Mucosa of gallbladder (tissue), 1 donor: Measurements from ENCODE around the gene ATP10A. TPM values are rescaled to one million over a fixed set of nuclear protein-coding genes. Genes with fewer than 3 reads are reported as not detected.
A peak's percentile ranks its signal among the peaks of the same experiment; 100 is the strongest.

ENCODE experiments used
- DNase-seq: peaks from one replicate; pipeline ENCODE4 v3.0.0-alpha.2; 2020; ENCODE audit warnings: low spot score
- total RNA-seq: library from RNA; stranded (reverse); gene quantifications from one replicate; pipeline ENCODE4 v1.2.1, GENCODE V29; 2021
- donor health status: DM: no; HTN: no; CAD: no.

The ATP10A gene
- total RNA-seq, 1 donor from 2014 or later: 19.8 TPM

DNA sequence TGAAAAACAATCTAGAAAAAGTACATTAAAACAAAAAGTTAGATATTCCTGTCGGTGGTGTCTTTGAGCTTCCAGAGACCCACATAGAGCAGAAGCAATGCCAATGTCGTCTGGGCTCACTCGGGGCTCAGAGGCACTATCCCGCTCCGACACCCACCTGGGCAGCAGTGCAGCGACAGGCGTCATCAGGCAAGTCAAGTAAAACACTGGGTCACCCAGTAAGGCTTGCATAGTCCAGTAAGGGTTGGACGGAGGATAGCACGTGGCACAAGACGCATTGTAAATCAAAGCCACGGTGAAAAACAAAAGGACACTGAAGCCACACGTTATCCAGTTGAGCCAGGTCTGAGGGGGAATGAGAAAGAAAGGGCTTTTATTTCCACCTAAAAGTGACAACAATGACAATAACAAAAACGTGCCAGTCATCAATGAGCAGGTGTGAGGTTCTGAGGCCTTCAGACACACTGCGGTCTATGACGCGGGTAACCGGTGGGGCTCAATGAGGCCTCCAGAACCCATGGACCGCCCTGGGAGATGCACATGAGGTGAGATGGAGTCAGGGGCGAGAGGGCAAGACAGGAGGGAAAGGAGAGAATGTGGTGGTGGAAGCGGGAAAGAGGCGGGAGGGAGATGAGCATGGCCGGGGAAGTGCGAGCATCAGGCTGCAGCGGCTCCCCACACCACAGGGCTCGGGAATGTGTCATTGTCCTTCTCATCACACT, 183.0 kb downstream of the ATP10A start:
- no peak for DNase-seq

GRCh38 chr15:25679492-25679891, 183.6 kb downstream of the ATP10A start:
- DNase-seq: no peak

DNA sequence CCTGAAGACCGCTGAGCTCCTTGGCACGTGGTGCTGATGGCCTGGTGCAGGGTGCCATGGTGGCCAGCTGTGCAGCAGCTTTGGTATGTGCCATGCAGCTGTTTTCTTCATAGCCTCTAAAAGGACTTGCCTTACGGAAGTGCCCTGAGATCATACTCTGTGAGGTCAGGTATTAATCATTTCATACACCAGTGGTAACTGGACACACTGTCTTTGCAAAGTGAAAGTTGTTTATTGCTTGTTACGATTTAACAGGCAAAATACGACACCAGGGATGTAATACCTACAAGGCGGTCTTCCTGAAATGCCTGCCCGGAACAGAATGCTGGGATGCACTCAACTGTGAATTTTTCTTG, 184.6 kb downstream of the ATP10A start:
- DNase-seq: no peak

DNA sequence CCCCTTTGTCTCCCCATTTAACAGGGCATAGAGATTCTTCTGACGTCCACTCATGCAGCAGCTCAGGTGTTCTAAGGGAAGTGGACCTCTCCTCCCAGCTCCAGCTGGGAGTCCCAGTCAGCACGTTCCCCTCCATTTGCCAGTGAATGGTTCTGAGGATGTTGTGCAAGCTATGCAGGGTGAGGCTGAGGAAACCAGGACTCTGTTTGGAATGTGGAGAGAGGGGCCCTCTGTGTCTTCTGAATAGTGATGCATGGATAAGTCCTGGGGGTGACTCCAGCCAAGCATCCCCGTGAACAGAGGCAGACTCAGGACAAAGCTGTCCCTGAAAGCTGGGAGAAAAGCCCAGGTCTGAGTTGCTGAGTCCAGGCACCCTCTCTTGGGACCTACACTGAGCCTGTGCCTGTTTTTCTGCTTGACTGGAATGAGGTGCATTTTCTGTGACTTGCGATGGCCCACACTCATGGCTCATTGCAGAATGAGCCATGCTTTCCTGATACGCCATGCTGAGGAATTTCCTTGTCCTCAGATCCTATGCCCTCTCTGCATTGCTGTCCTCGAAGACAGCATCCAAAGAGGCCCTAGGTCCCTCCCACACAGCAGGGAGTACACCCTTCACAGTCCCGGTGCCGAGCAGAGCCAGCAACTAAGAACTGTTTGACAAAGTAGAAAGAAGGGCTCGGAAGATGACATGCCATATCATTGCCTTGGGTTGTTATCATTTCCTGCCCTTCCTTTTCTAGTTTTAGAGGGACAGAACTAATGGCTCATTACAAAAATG, 185.2 kb downstream of the ATP10A start:
- DNase-seq: no peak

DNA sequence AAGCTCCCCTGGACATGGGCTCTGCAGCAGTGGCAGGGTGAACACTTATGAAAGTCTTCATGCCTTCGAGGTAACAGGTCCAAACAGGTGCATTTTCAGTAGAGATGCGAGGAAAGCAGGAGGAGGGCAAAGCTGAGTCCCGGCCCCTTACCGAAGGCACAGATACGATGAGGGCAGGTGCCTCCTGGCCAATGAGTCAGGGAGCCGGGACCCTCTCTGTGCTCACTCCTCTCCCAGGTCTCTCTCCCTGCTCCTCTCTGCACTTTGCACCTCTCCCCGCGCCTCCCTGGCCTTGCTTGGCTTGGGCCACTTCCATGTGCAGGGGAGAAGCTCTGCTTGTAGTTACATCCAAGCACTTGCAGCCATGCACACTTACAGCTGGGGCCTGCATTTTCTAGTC, 187.1 kb downstream of the ATP10A start:
- DNase-seq: no peak

DNA sequence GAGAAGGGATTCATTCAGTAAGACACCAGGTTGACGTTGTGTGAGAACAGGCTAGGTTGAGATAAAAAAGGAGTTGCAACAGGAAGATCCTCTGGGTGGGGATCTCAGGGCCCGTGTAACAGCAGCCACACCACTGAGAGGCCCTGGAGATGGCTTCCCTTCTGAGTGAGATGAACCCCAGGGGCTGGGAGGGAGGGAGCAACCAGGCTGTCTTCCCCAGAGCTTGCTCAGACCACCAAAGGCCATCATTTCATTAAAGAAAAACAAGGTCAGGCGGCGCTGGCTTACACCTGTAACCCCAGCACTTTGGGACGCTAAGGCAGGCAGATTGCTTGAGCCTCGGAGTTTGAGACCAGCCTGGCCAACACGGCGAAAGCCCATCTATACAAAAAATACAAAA, 187.7 kb downstream of the ATP10A start:
- DNase-seq: no peak

- DNase-seq: peak; percentile 39
These were observed 188.2 kb downstream of the ATP10A start for GRCh38 chr15:25674913-25675312.

- DNase-seq: no peak
These were observed 189.2 kb downstream of the ATP10A start for GRCh38 chr15:25673972-25674371.

GRCh38 chr15:25673351-25673750, 189.8 kb downstream of the ATP10A start:
- DNase-seq: no peak

GRCh38 chr15:25671132-25671531, 192.0 kb downstream of the ATP10A start:
- no peak for DNase-seq

GRCh38 chr15:25670621-25671020, 192.5 kb downstream of the ATP10A start:
- no peak for DNase-seq

GRCh38 chr15:25670025-25670554, 193.0 kb downstream of the ATP10A start:
- DNase-seq: peak; percentile 54

DNA sequence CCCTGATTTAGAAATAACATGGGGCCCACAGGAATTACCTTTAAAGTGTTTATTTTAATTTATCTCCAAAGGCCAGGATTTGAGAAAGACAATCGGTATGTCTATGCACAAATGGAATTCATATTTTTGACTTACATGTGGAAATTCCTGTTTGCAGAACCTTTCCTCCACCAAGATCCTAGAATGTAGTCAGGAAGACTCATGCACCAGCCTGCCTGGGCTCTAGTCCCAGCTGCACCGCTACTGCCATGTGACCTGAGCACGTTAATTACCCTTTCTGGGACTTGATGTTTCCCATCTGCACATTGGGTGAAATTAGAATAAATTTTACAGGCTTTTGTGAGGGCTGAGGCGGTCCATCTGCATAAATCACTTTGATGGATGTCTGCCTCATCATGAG, 194.2 kb downstream of the ATP10A start:
- DNase-seq: no peak

GRCh38 chr15:25668236-25668795, 194.8 kb downstream of the ATP10A start:
- DNase-seq: no peak

DNA sequence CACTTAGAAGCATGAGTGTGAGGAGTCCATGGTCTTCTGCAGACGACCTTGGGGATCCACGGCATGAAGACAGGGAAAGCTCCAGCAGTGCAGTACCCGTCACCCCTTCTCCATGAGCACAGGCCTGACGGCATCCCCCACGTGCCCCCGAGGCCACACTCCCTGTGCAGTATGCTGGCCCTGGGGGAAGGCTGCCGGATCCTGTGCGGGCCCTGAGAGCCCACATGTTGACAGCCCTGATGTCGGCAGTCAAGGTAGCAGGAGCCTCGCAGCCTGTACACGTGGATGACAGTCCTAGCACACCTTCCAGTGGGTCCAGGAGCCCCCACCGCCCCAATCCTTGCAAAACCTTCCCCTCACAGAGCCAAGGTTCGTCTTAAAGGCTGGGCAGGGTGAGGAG, 195.3 kb downstream of the ATP10A start:
- no peak for DNase-seq

DNA sequence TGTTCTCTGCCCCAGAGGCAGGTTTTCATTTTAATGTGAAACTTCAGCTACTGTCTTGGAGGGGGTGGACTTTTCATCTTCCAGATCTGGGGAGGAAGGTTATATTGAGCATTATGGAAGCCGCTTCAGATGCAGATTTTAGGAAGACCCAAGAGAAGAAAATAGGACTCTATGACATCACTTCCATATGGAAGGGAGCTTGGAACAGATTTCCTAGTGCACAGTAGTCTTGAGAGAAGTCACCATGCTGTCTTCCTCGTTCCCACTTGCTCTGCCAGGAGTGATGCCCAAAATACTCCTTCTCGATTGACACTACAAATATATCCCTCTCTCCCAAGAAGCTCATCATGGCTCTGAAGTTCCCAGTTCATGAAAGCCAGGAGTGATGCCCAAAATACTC, 197.2 kb downstream of the ATP10A start:
- DNase-seq: no peak

GRCh38 chr15:25664761-25665160, 198.4 kb downstream of the ATP10A start:
- no peak for DNase-seq

DNA sequence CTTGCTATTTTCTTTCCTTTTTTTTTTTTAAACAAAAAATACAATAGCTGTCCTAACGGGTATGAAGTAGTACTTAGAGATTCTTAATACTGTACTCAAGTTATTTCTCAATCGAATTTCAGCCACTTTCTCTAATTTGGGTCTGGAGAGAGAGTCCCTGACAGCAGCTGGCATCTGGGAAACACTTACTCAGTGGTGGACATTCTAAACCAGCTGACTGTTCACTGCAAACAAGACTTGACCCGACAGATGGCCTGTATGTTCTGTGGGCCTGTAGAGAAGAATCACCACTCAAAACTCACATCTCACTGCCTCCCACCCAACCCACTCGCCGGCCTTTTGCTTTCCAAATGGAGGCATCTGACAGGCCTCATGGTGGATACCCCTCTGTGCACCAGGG, 199.6 kb downstream of the ATP10A start:
- DNase-seq: no peak

GRCh38 chr15:25661898-25662297, 201.2 kb downstream of the ATP10A start:
- DNase-seq: no peak

DNA sequence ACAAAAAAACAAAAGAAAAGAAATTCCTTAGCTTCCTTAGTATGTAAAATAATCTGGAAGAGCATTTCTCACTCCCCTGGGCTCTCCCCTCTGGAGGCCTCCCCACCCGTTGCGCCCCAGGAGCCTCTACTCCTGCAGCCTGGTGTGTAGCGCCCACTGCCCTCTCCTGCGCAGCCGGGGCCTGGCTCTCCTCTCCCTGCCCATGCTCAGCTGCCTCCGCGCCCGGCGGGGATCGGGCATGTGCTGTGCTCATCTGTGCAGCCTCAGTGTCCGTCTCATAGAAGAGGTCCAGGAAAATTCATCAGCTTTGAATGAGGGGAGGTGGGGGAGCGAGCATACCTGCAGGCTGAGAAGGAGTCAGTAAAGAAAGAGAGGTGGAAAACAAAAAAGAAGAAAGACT, 203.9 kb downstream of the ATP10A start:
- no peak for DNase-seq

- DNase-seq: no peak
These were observed 204.6 kb downstream of the ATP10A start for GRCh38 chr15:25658560-25658959.

- no peak for DNase-seq
These were observed 207.7 kb downstream of the ATP10A start for GRCh38 chr15:25655207-25655948.
